ENCODE results near the gene CA6.

- no peak for TF ChIP-seq CTCF (IDR thresholded peaks at IDR 0.05)
- TF ChIP-seq EZH2 (IDR thresholded peaks at IDR 0.05): no peak
- no peak for TF ChIP-seq EZH2phosphoT487 (IDR thresholded peaks at IDR 0.05)
These were observed 31.2 kb upstream of the CA6 start for GRCh38 chr1:8914466-8914865.
